Activated CD8-positive, alpha-beta memory T cell treated with anti-CD3 and anti-CD28 coated beads for 48 hours (primary cell): ENCODE measurements around the gene NME7.

ENCODE experiments used
- DNase-seq, 3 experiments: peaks; one replicate each; pipeline ENCODE4 v3.0.0-alpha.2; 2020; ENCODE audit warnings: low read depth in 2 of 3, low spot score in 2 of 3

The NME7 gene

GRCh38 chr1:169087876-169088275 is 279.7 kb downstream of the NME7 start:
- DNase-seq = no peak

GRCh38 chr1:169086603-169087455 is 280.8 kb downstream of the NME7 start:
- DNase-seq = no peak

- no peak for DNase-seq
Measured at GRCh38 chr1:169085911-169086310, 281.7 kb downstream of the NME7 start.
